Ureter (tissue), 1 donor: ENCODE measurements around the gene SULT2B1. TPM values are rescaled to one million over a fixed set of nuclear protein-coding genes. Genes with fewer than 3 reads are reported as not detected.
"Not testable (repeated sequence)": the region's sequence is repeated elsewhere in the genome, so short reads cannot be mapped to it uniquely, and the experiment has no call there.

Experiments used
- DNase-seq: peaks from one replicate; pipeline ENCODE4 v3.0.0-alpha.2; 2020; ENCODE audit warnings: low spot score
- total RNA-seq: library from RNA; stranded (reverse); gene quantifications from one replicate; pipeline ENCODE4 v1.2.4, GENCODE V29; 2023
- donor health status: DM: yes; HTN: yes; CAD: no.

Gene SULT2B1
- total RNA-seq, 1 donor from 2014 or later: 1.6 TPM

GRCh38 chr19:48529156-48529555 lies 22.8 kb upstream of the SULT2B1 start:
- DNase-seq: no peak

GRCh38 chr19:48530066-48530720 lies 21.8 kb upstream of the SULT2B1 start:
- DNase-seq: no peak

- no peak for DNase-seq
Measured at GRCh38 chr19:48530770-48531169, 21.2 kb upstream of the SULT2B1 start.

- DNase-seq: no peak
Measured at GRCh38 chr19:48533770-48534169, 18.2 kb upstream of the SULT2B1 start.

GRCh38 chr19:48537541-48537940 lies 14.4 kb upstream of the SULT2B1 start:
- no peak for DNase-seq

GRCh38 chr19:48538057-48538456 lies 13.9 kb upstream of the SULT2B1 start:
- not testable (repeated sequence) for DNase-seq

GRCh38 chr19:48539503-48540096 lies 12.4 kb upstream of the SULT2B1 start:
- no peak for DNase-seq

- no peak for DNase-seq
Measured at GRCh38 chr19:48540110-48540509, 11.9 kb upstream of the SULT2B1 start.

- no peak for DNase-seq
Measured at GRCh38 chr19:48541813-48542212, 10.2 kb upstream of the SULT2B1 start.

GRCh38 chr19:48543121-48543710 lies 8.8 kb upstream of the SULT2B1 start:
- DNase-seq: peak; percentile 81

GRCh38 chr19:48544856-48545750 lies 6.9 kb upstream of the SULT2B1 start:
- DNase-seq: no peak

- no peak for DNase-seq
Measured at GRCh38 chr19:48547722-48548121, 4.2 kb upstream of the SULT2B1 start.

- DNase-seq: no peak
Measured at GRCh38 chr19:48548253-48548911, 3.6 kb upstream of the SULT2B1 start.

- no peak for DNase-seq
Measured at GRCh38 chr19:48549380-48549779, 2.6 kb upstream of the SULT2B1 start.

GRCh38 chr19:48552406-48553322 lies 692 bp downstream of the SULT2B1 start:
- DNase-seq: no peak

GRCh38 chr19:48553676-48554384 lies 1.9 kb downstream of the SULT2B1 start:
- peak; percentile 67 for DNase-seq

- DNase-seq: no peak
Measured at GRCh38 chr19:48554385-48555091, 2.6 kb downstream of the SULT2B1 start.

GRCh38 chr19:48556163-48556562 lies 4.2 kb downstream of the SULT2B1 start:
- DNase-seq: no peak

GRCh38 chr19:48556825-48557224 lies 4.9 kb downstream of the SULT2B1 start:
- DNase-seq: no peak
